HG03521 (cell line): ENCODE measurements around the gene OR4A16.

Source experiments
- ATAC-seq: cut with Tn5 transposase; IDR thresholded peaks from one replicate; pipeline ENCODE4 v1.9.1; 2021; ENCODE audit warnings: mild to moderate bottlenecking, moderate library complexity; ENCODE audit not compliant: unreplicated experiment

OR4A16 gene

DNA sequence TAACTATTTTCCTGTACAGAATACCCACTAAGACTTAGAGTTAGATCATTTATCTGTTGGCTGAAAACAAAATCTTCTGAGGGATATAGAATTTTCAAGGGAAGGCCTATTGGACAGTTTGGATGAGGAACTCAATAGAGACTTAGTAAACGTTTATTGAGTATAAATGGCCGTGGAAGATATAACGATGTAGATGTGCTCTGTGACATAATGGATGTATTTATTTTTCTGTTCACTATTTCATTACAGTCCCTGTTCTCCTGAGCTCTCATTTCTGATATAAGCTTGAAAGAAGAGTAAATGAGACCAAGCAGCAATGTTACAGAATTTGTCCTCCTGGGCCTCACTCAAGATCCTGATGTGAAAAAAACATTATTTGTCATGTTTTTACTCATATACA is at the start of gene OR4A16:
TSS of gene OR4A16 (plus strand) at position 301 of the 400 bp plus-strand sequence. CDS start at position 301, 0 bp downstream.
- no peak for ATAC-seq

DNA sequence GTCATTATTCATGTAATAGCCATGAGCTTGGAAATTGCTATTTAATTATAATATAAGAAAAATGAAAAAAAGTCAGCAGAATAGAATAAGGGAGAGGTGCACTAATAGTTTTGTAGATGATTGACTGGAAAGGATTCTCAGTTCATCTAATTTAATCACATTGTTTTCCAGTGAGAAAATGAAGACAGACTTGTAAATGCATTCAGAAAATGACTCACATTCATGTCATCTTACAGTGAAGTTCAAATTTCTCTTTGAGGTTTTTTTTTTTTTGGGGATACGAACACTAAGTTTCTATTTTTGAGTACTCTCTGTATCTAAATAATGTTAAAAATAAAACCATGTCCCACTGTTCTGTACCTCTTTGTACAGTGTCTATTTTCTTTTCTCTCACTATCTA is 18.5 kb upstream of the OR4A16 start:
- ATAC-seq: no peak

DNA sequence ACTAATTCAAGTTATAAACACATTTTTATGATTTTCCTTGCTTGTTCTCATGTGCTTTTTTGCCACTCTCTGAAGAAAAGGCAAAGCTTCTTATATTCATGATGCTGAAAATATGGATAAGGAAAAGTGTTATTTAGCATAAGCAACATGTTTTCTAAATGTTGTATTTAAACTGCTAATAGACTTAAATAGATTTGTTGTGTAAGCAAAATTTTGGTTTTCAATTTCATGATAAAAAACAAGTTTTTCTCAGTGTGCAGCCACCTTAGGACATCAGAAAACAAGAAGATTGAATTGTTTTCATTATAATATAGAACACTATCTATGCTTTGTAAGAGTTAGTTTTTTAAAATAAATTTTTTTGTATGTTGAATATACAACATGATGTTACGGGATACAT is 2.3 kb downstream of the OR4A16 start:
- no peak for ATAC-seq

- ATAC-seq: no peak
These were observed 6.0 kb downstream of the OR4A16 start for GRCh38 chr11:55349032-55349431.

DNA sequence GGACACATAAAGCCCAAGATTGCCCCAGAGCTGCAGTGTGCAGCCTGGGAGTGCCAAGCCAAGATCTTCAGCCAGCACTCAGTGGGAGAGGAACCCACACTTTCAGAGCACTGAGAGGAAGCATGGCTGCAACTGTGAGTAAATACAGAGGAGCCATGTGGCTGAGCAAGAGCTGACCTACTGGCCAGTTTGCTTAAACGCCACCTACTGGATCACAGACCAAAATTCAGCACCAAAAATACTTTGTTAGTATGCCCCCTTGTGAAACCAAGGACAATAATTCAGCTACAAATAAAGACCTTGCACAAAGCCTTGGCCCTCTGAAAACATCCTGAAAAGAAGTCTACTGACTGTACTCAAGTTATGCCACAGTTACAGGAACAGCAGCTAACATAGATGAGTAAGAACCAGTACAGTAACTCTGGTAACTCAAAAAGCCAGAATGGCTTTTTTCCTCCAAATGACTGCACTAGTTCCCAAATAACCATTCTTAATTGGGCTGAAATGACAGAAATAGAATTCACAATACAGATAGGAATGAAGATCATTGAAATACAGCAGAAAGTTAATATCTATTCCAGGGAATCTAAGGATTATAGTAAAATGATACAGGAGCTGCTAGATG is 14.7 kb downstream of the OR4A16 start:
- no peak for ATAC-seq

DNA sequence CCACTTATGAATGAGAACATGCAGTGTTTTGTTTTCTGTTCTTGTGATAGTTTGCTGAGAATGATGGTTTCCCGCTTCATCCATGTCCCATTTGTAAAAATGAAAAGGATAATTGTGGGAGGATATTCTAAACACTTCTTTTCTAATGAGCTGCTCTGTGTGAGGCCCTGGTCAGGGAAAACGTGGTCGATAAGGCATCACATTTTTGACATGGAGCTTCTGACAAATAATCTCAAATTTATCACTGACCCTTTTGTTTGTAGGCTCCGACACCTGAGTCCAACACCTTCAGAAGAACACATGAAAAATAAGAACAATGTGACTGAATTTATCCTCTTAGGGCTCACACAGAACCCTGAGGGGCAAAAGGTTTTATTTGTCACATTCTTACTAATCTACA is 24.7 kb downstream of the OR4A16 start, which contains the start of gene OR4A15:
TSS of gene OR4A15 (plus strand) at position 301 of the 400 bp plus-strand sequence. CDS start at position 301, 0 bp downstream.
- ATAC-seq: no peak
